Endothelial cell of umbilical vein (primary cell): ENCODE measurements around the gene ALOX5AP. TPM values are rescaled to one million over a fixed set of nuclear protein-coding genes. Genes with fewer than 3 reads are reported as not detected.

ENCODE experiments used
- BruUV-seq: library from RNA; stranded (reverse); fragments of 400-500 nt; replicated peaks from 2 replicates; lab custom pipeline; 2021; lab: Mats Ljungman, UMichigan
- CTCF ChIA-PET: fragments of 300-600, 350-600 bp; sonication (Branson Sonifier 250); formaldehyde crosslinking; loops from one replicate; lab custom pipeline; 2021; ENCODE audit warnings: antibody characterized with exemption, inconsistent platforms; lab: Charles Lee
- POLR2A ChIA-PET: fragments of 300-600, 350-600 bp; sonication (Branson Sonifier 250); formaldehyde crosslinking; loops from one replicate; lab custom pipeline; 2021; ENCODE audit warnings: antibody characterized with exemption, inconsistent platforms; lab: Charles Lee
- DNase-seq: peaks from one replicate; pipeline ENCODE4 v3.0.0-alpha.2; 2011; ENCODE audit warnings: low read depth, low spot score
- FAIRE-seq: peaks from 2 replicates; lab custom pipeline; 2011; peaks lifted over from hg19 to GRCh38; lab: Jason Lieb, UNC
- H2AFZ ChIP-seq: 2 replicates; pipeline ENCODE4 v1.6.0; 2012; ENCODE audit warnings: low read depth, low read length, control low read depth, inconsistent platforms
- H3K27ac ChIP-seq: 2 replicates; pipeline ENCODE4 v1.5.1; 2011; ENCODE audit warnings: low read depth, mild to moderate bottlenecking, control low read depth, low read length, moderate library complexity; ENCODE audit not compliant: insufficient read depth
- H3K27me3 ChIP-seq, 2 experiments: 2 replicates each; pipeline versions ENCODE4 v1.6.0 to v1.6.1; 2011; ENCODE audit warnings: low read length in 2 of 2, mixed read lengths in 1 of 2; ENCODE audit not compliant: control insufficient read depth in 2 of 2, insufficient read depth in 2 of 2
- H3K36me3 ChIP-seq, 2 experiments: 2 replicates in 1 of 2; 3 replicates in 1 of 2; pipeline ENCODE4 v1.5.1; 2011; ENCODE audit warnings: low read length in 2 of 2, mild to moderate bottlenecking in 1 of 2, moderate library complexity in 1 of 2; ENCODE audit not compliant: control insufficient read depth in 2 of 2, insufficient read depth in 2 of 2; ENCODE audit errors: extremely low read depth in 1 of 2
- H3K4me1 ChIP-seq: 3 replicates; pipeline ENCODE4 v1.5.1; 2011; ENCODE audit warnings: mild to moderate bottlenecking, low read length; ENCODE audit not compliant: control insufficient read depth, insufficient read depth; ENCODE audit errors: extremely low read depth
- H3K4me2 ChIP-seq: 2 replicates; pipeline ENCODE4 v1.6.1; 2011; ENCODE audit warnings: low read length, control low read depth, mixed read lengths; ENCODE audit not compliant: insufficient read depth
- H3K4me3 ChIP-seq, 3 experiments: fragments of 200-600 bp in 1 of 3; sonication (generic), shearing (Covaris generic) in 1 of 3; replicated peaks in 1 of 3; 2 replicates each; pipeline ENCODE4 v1.5.1; 2011 to 2016; ENCODE audit warnings: control low read depth in 3 of 3, low read length in 3 of 3, mild to moderate bottlenecking in 2 of 3, inconsistent platforms in 1 of 3, low read depth in 1 of 3, moderate library complexity in 1 of 3; ENCODE audit not compliant: insufficient read depth in 1 of 3
- H3K79me2 ChIP-seq: 2 replicates; pipeline ENCODE4 v1.6.0; 2012; ENCODE audit warnings: low read length, inconsistent platforms; ENCODE audit not compliant: control insufficient read depth, insufficient read depth
- H3K9ac ChIP-seq: replicated peaks from 2 replicates; pipeline ENCODE3; 2011; ENCODE audit warnings: low read length, control low read depth; ENCODE audit not compliant: insufficient read depth; ENCODE audit errors: extremely low read depth
- H3K9me1 ChIP-seq: replicated peaks from 3 replicates; pipeline ENCODE4 v1.6.0; 2011; ENCODE audit warnings: mild to moderate bottlenecking, low read length; ENCODE audit not compliant: control insufficient read depth, insufficient read depth; ENCODE audit errors: extremely low read depth
- H3K9me3 ChIP-seq: replicated peaks from 2 replicates; pipeline ENCODE4 v1.5.1; 2012; ENCODE audit warnings: low read length, inconsistent platforms; ENCODE audit not compliant: control insufficient read depth, insufficient read depth
- H4K20me1 ChIP-seq: replicated peaks from 2 replicates; pipeline ENCODE3; 2011; ENCODE audit warnings: mild to moderate bottlenecking, low read length; ENCODE audit not compliant: control insufficient read depth, insufficient read depth; ENCODE audit errors: extremely low read depth
- EZH2 ChIP-seq: IDR thresholded peaks from 2 replicates; pipeline ENCODE4 v1.6.1; 2012; ENCODE audit warnings: borderline replicate concordance, low read depth, mild to moderate bottlenecking, moderate library complexity, low read length, inconsistent platforms; ENCODE audit not compliant: severe bottlenecking
- FOS ChIP-seq: IDR thresholded peaks from 2 replicates; pipeline ENCODE4 v1.6.1; 2011; ENCODE audit warnings: mild to moderate bottlenecking, low read length, moderate library complexity, borderline replicate concordance; ENCODE audit not compliant: insufficient read depth
- GATA2 ChIP-seq: IDR thresholded peaks from 2 replicates; pipeline ENCODE4 v1.7.0; 2011; ENCODE audit warnings: low read depth, mild to moderate bottlenecking, moderate library complexity, mixed read lengths, low read length; ENCODE audit not compliant: insufficient read length, insufficient read depth
- JUN ChIP-seq: IDR thresholded peaks from 2 replicates; pipeline ENCODE4 v1.6.1; 2011; ENCODE audit warnings: borderline replicate concordance, low read depth; ENCODE audit not compliant: insufficient read length, insufficient read depth
- MYC ChIP-seq: IDR thresholded peaks from one replicate; pipeline ENCODE4 v1.6.1; 2011; ENCODE audit warnings: mild to moderate bottlenecking, low read depth, low read length
- POLR2A ChIP-seq: IDR thresholded peaks from 2 replicates; pipeline ENCODE4 v1.6.1; 2012; ENCODE audit warnings: low read depth, mild to moderate bottlenecking, control low read depth, low read length
- dilution Hi-C: fragments of 300-500 bp; cut with MboI; formaldehyde crosslinking; loops from one replicate; pipeline ENCODE4 v1.15.0; 2019; ENCODE audit warnings: low sequenced_read_pairs; ENCODE audit not compliant: extremely low pct_ligation_motif_present
- intact Hi-C: fragments of 100-400 bp; cut with micrococcal nuclease; formaldehyde crosslinking; loops from one replicate; pipeline ENCODE4 v1.10.0; 2022
- polyA plus RNA-seq, 4 experiments: library from polyadenylated mRNA; depleted of rRNA in 3 of 4; stranded (reverse) in 3 of 4; unstranded in 1 of 4; fragments of >200 nt; gene quantifications; 2 replicates each; pipeline versions ENCODE4 v1.2.1 to v1.2.3, GENCODE V29; 2011 to 2012; ENCODE audit warnings: missing spikeins in 1 of 4
- total RNA-seq: library from RNA; stranded (reverse); gene quantifications from 2 replicates; pipeline ENCODE4 v1.2.3, GENCODE V29; 2021
- TF ChIP-seq, protein P1 (sequence below), 2 donors: IDR thresholded peaks; 1 replicate in 1 of 2; 2 replicates in 1 of 2; pipeline ENCODE4 v1.5.1; 2011; ENCODE audit warnings: low read length in 2 of 2, mild to moderate bottlenecking in 2 of 2, moderate library complexity in 2 of 2, control low read depth in 1 of 2, inconsistent platforms in 1 of 2, low read depth in 1 of 2; ENCODE audit not compliant: insufficient read depth in 1 of 2; ENCODE audit errors: extremely low read depth in 1 of 2
- TF ChIP-seq, protein P2 (sequence below): IDR thresholded peaks from 2 replicates; pipeline ENCODE4 v1.6.1; 2011; ENCODE audit not compliant: insufficient read depth, insufficient read length

The ALOX5AP gene
- total and polyA plus RNA-seq, 2 donors (not counting 3 experiments of a cell fraction or from before 2014, with no cell fraction given), result 1.8 TPM; not detected in 1

DNA sequence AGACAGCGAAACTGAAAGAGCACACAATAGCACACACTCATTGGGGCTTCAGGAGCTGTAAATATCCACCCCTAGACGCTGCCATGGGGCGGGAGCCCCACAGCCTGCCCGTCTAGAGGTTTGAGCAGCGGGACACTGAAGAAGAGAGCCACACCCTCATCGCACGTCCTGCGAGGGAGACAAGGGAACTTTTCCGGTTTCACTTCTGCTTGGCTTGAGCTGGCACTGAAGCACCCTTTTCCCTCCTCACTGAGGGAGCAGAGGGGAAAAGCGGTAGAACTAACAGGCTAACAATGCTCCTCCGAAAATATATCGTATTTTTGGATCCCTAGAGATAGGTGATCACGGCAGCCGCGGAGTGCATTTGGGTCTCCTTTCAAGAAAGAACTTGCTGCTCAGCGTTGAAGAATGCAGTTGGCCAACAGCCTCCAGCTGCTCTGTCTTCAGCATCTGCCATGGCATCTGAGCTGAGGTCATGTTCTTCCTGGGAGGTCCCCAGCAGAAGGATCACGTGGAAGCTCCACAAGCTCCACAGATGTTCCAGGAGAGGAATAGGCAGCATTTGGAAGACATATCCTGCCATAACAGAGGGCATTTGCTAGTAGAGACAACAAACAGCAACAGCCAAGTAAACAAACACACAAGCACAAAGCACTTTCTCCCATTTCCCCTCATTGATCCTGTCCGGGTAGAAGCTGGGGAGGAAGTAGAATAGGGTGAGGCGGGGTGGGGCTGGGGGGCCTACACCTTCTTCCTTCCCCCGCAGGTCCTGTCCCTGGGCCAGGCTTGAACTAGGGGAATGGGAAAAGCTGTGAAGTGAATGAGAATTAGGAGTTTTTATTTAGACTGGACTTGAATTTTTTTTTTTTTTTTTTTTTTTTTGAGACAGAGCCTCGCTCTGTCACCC, 44.8 kb upstream of the ALOX5AP start:
- POLR2A ChIA-PET, result interaction anchor here (0.6 kb wide), 1 partner anchor 102 kb away, joined by 3 read pairs; no protein-coding TSS in a partner anchor
- H3K4me2 ChIP-seq, result no peak overlapping the region
- H3K79me2 ChIP-seq, result no peaks in the 10 kb centered on the region
- H3K9me1 ChIP-seq, result no peaks in the 10 kb centered on the region
- H3K27me3 ChIP-seq, result no peaks in the 10 kb centered on the region
- no TSS peak for BruUV-seq
- CTCF ChIA-PET, result interaction anchor here (0.8 to 1.9 kb wide), 6 partner anchors 9 to 102 kb away, joined by 3 to 5 read pairs (median 4); no protein-coding TSS in a partner anchor
- no peaks in the 10 kb centered on the region for H3K4me1 ChIP-seq
- H3K9ac ChIP-seq, result no peak overlapping the region
- H3K27ac ChIP-seq, result no peak overlapping the region
- DNase-seq (no peak), FAIRE-seq (no peak)
- H3K9me3 ChIP-seq, result no peaks in the 10 kb centered on the region
- TF ChIP-seq GATA2, result no peak
- no peak for TF ChIP-seq FOS
- TF ChIP-seq JUN, result no peak
- no peak for TF ChIP-seq MYC
- TF ChIP-seq, protein P1, sequence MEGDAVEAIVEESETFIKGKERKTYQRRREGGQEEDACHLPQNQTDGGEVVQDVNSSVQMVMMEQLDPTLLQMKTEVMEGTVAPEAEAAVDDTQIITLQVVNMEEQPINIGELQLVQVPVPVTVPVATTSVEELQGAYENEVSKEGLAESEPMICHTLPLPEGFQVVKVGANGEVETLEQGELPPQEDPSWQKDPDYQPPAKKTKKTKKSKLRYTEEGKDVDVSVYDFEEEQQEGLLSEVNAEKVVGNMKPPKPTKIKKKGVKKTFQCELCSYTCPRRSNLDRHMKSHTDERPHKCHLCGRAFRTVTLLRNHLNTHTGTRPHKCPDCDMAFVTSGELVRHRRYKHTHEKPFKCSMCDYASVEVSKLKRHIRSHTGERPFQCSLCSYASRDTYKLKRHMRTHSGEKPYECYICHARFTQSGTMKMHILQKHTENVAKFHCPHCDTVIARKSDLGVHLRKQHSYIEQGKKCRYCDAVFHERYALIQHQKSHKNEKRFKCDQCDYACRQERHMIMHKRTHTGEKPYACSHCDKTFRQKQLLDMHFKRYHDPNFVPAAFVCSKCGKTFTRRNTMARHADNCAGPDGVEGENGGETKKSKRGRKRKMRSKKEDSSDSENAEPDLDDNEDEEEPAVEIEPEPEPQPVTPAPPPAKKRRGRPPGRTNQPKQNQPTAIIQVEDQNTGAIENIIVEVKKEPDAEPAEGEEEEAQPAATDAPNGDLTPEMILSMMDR (IDR thresholded peaks at IDR 0.05; ENCODE audit: extremely low read depth in 1 of 2, insufficient read depth in 1 of 2, low read depth in 1 of 2, low read length in 2 of 2), result no peak
- no peak for TF ChIP-seq POLR2A
- TF ChIP-seq, protein P2, sequence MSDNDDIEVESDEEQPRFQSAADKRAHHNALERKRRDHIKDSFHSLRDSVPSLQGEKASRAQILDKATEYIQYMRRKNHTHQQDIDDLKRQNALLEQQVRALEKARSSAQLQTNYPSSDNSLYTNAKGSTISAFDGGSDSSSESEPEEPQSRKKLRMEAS, result no peak
- TF ChIP-seq EZH2, result no peak
- intact Hi-C loops (no loop called here), dilution Hi-C loops (loop anchor here (25.0 kb wide), 1 partner anchor 97 kb away; no protein-coding TSS in a partner anchor)
- no peak overlapping the region for H3K4me3 ChIP-seq
- no peaks in the 10 kb centered on the region for H4K20me1 ChIP-seq
- H3K36me3 ChIP-seq, result no peaks in the 10 kb centered on the region
- H2AFZ ChIP-seq, result peak overlapping the region; percentile 65
